Body of pancreas (tissue), 4 donors: ENCODE measurements around the gene HTR6. TPM values are rescaled to one million over a fixed set of nuclear protein-coding genes. Genes with fewer than 3 reads are reported as not detected.
"Not testable (repeated sequence)": the region's sequence is repeated elsewhere in the genome, so short reads cannot be mapped to it uniquely, and the experiment has no call there.

ENCODE experiments used
- ATAC-seq: fragments of 150-250 bp; one replicate; pipeline ENCODE4 v1.9.1; 2016
- DNase-seq, 4 donors: peaks; one replicate each; pipeline ENCODE4 v3.0.0-alpha.2; 2019
- H3K27ac ChIP-seq, 4 donors: fragments of 200-600 bp; sonication (generic); 1 replicate in 3 of 4; 2 replicates in 1 of 4; pipeline versions ENCODE4 v1.5.1 to v1.6.1; 2016 to 2019; ENCODE audit warnings: mild to moderate bottlenecking in 1 of 4, mixed read lengths in 1 of 4, moderate library complexity in 1 of 4
- H3K27me3 ChIP-seq, 2 donors: fragments of 200-600 bp; sonication (generic); one replicate each; pipeline ENCODE4 v1.6.0; 2016; ENCODE audit warnings: mild to moderate bottlenecking in 1 of 2
- H3K36me3 ChIP-seq, 2 donors: fragments of 200-600 bp; sonication (generic); replicated peaks in 1 of 2; 2 replicates each; pipeline ENCODE4 v1.5.1; 2016; ENCODE audit warnings: low read depth in 2 of 2; ENCODE audit not compliant: insufficient read depth in 1 of 2
- H3K4me1 ChIP-seq: fragments of 200-600 bp; sonication (generic); one replicate; pipeline ENCODE4 v1.6.0; 2016
- H3K4me3 ChIP-seq, 2 donors: fragments of 200-600 bp; sonication (generic); 1 replicate in 1 of 2; 2 replicates in 1 of 2; pipeline ENCODE4 v1.5.1; 2016 to 2019
- H3K9me3 ChIP-seq, 3 donors: fragments of 200-600 bp; sonication (generic); 1 replicate in 2 of 3; 2 replicates in 1 of 3; pipeline ENCODE4 v1.5.1; 2016
- CTCF ChIP-seq, 7 experiments: fragments of 450-650 bp in 4 of 7; fragments of 200-600 bp in 3 of 7; sonication (generic) in 3 of 7; IDR thresholded peaks; one replicate each; pipeline ENCODE4 v1.5.1; 2016 to 2019; ENCODE audit warnings: antibody characterized with exemption in 7 of 7
- POLR2A ChIP-seq, 3 donors: fragments of 450-650 bp; IDR thresholded peaks; one replicate each; pipeline ENCODE4 v1.6.1; 2016; ENCODE audit warnings: antibody characterized with exemption in 3 of 3, mild to moderate bottlenecking in 2 of 3
- whole genome bisulfite sequencing, 2 donors: methylation state at CpG; one replicate each; pipeline ENCODE4 v1.1.5; 2017; 5-methylcytosine and 5-hydroxymethylcytosine counted together
- intact Hi-C: fragments of 100-400 bp; cut with DNase I; formaldehyde crosslinking; loops from one replicate; pipeline ENCODE4 v1.15.1; 2023
- total RNA-seq, 2 donors: library from RNA; depleted of rRNA; stranded (reverse); fragments of >200 nt; gene quantifications; one replicate each; pipeline ENCODE4 v1.1.0, GENCODE V29; 2016

HTR6 gene
- total RNA-seq, 2 donors from 2014 or later, result not detected

- Histone ChIP-seq H3K4me1 (no peaks in the 10 kb centered on the region), H3K27ac (no peak overlapping the region), H3K27me3 (no peaks in the 10 kb centered on the region), H3K9me3 (no peaks in the 10 kb centered on the region), H3K36me3 (peaks cover 6 to 9% of the 10 kb centered on the region in 2 donors), H3K4me3 (no peak overlapping the region)
- ATAC-seq (no peak), DNase-seq (no peak)
- intact Hi-C loops, result no loop called here
- 73 to 76% methylated on average over 6 of the region's 6 CpGs for WGBS, 2 donors
- TF ChIP-seq CTCF (IDR thresholded peaks at IDR 0.05) (no peak), POLR2A (IDR thresholded peaks at IDR 0.05) (no peak)
Observed at GRCh38 chr1:19630720-19631395, 33.8 kb upstream of the HTR6 start.

- ATAC-seq (no peak), DNase-seq (no peak)
- Histone ChIP-seq H3K9me3 (no peaks in the 10 kb centered on the region), H3K4me1 (no peaks in the 10 kb centered on the region), H3K27me3 (no peaks in the 10 kb centered on the region), H3K4me3 (no peak overlapping the region), H3K27ac (no peak overlapping the region), H3K36me3 (peaks cover 3 to 4% of the 10 kb centered on the region in 2 donors)
- TF ChIP-seq POLR2A (IDR thresholded peaks at IDR 0.05) (no peak), CTCF (IDR thresholded peaks at IDR 0.05) (no peak)
- WGBS, 2 donors, result 78 to 80% methylated on average over 2 of the region's 2 CpGs
- intact Hi-C loops, result no loop called here
Observed at GRCh38 chr1:19632211-19632610, 32.5 kb upstream of the HTR6 start.

- no peak overlapping the region for H3K27ac ChIP-seq
- ATAC-seq, result no peak
- intact Hi-C loops, result no loop called here
- no peaks in the 10 kb centered on the region for H3K9me3 ChIP-seq
- TF ChIP-seq CTCF (IDR thresholded peaks at IDR 0.05), result no peak
- no peak for TF ChIP-seq POLR2A (IDR thresholded peaks at IDR 0.05)
- H3K4me1 ChIP-seq, result no peaks in the 10 kb centered on the region
- no peak for DNase-seq
- 77 to 90% methylated on average over 2 of the region's 2 CpGs for WGBS, 2 donors
- no peaks in the 10 kb centered on the region for H3K36me3 ChIP-seq
- H3K4me3 ChIP-seq, result no peak overlapping the region
- H3K27me3 ChIP-seq, result no peaks in the 10 kb centered on the region
Observed at GRCh38 chr1:19633106-19633505, 31.6 kb upstream of the HTR6 start.

- H3K9me3 ChIP-seq, DNase-seq, ATAC-seq, H3K27ac ChIP-seq, H3K4me3 ChIP-seq, H3K36me3 ChIP-seq, H3K27me3 ChIP-seq, H3K4me1 ChIP-seq, intact Hi-C loops: not testable (repeated sequence)
- 96% methylated on average over 9 of the region's 9 CpGs for WGBS, 2 donors
Observed at GRCh38 chr1:19635064-19635463, 29.6 kb upstream of the HTR6 start.

GRCh38 chr1:19635646-19636045 is 29.0 kb upstream of the HTR6 start:
- Histone ChIP-seq H3K27me3 (no peaks in the 10 kb centered on the region), H3K36me3 (no peaks in the 10 kb centered on the region), H3K9me3 (no peaks in the 10 kb centered on the region), H3K27ac (no peak overlapping the region), H3K4me3 (no peak overlapping the region), H3K4me1 (no peaks in the 10 kb centered on the region)
- TF ChIP-seq POLR2A (IDR thresholded peaks at IDR 0.05), result no peak
- no peak for TF ChIP-seq CTCF (IDR thresholded peaks at IDR 0.05)
- DNase-seq (no peak), ATAC-seq (no peak)
- WGBS, 2 donors, result 88% methylated on average over 3 to 4 of the region's 4 CpGs
- intact Hi-C loops, result no loop called here
